Fibroblast of pulmonary artery (primary cell): ENCODE data around the gene SDK1.

Source experiments
- DNase-seq: peaks from one replicate; pipeline ENCODE4 v3.0.0-alpha.2; 2010; ENCODE audit warnings: low read depth
- H3K4me3 ChIP-seq: replicated peaks from 2 replicates; pipeline ENCODE4 v1.5.1; 2011; ENCODE audit warnings: low read depth, mild to moderate bottlenecking, control low read depth, low read length, moderate library complexity
- CTCF ChIP-seq: IDR thresholded peaks from 2 replicates; pipeline ENCODE4 v1.5.1; 2011; ENCODE audit warnings: mild to moderate bottlenecking, control low read depth, low read length, inconsistent platforms; ENCODE audit errors: missing control alignments

Gene SDK1

GRCh38 chr7:3649250-3649649 lies 348.2 kb downstream of the SDK1 start:
- peak; percentile 34 for TF ChIP-seq CTCF
- DNase-seq: peak; percentile 16
- no peak overlapping the region for H3K4me3 ChIP-seq

GRCh38 chr7:3649678-3650440 lies 348.8 kb downstream of the SDK1 start:
- H3K4me3 ChIP-seq: no peak overlapping the region
- TF ChIP-seq CTCF: no peak
- DNase-seq: peak; percentile 23

- no peak for TF ChIP-seq CTCF
- H3K4me3 ChIP-seq: no peak overlapping the region
These were observed 349.8 kb downstream of the SDK1 start for GRCh38 chr7:3650844-3651243.

GRCh38 chr7:3655635-3656034 lies 354.6 kb downstream of the SDK1 start:
- DNase-seq: no peak
- no peak overlapping the region for H3K4me3 ChIP-seq

More at GRCh38 chr7:3650844-3651243, 349.8 kb downstream of the SDK1 start:
- no peak for DNase-seq

GRCh38 chr7:3657206-3657605 lies 356.2 kb downstream of the SDK1 start:
- DNase-seq: no peak
- TF ChIP-seq CTCF: no peak
- no peak overlapping the region for H3K4me3 ChIP-seq

More at GRCh38 chr7:3655635-3656034, 354.6 kb downstream of the SDK1 start:
- TF ChIP-seq CTCF: no peak

GRCh38 chr7:3668743-3669142 lies 367.7 kb downstream of the SDK1 start:
- no peak for DNase-seq
- no peak for TF ChIP-seq CTCF
- H3K4me3 ChIP-seq: no peak overlapping the region

- TF ChIP-seq CTCF: no peak
- peak; percentile 31 for DNase-seq
- no peak overlapping the region for H3K4me3 ChIP-seq
These were observed 369.8 kb downstream of the SDK1 start for GRCh38 chr7:3670898-3671297.
